Measurements from ENCODE around the gene GADL1.

GADL1 gene

GRCh38 chr3:30940740-30941139 is 46.3 kb upstream of the GADL1 start:
- Histone ChIP-seq H3K14ac (ENCODE audit: low read length in 2 of 2) (no peak overlapping the region), H3K23ac (ENCODE audit: low read length in 2 of 2) (no peak overlapping the region), H2BK15ac (ENCODE audit: low read depth, poor library complexity, severe bottlenecking) (no peak overlapping the region), H3K27ac (ENCODE audit: low read length, poor library complexity, severe bottlenecking) (no peak overlapping the region), H2AK5ac (ENCODE audit: low read length, severe bottlenecking) (no peak overlapping the region), H3K9ac (ENCODE audit: low read length) (no peak overlapping the region), H2BK5ac (ENCODE audit: low read depth, low read length, poor library complexity, severe bottlenecking) (no peak overlapping the region), H2BK120ac (ENCODE audit: low read depth, low read length) (no peak overlapping the region), H3K4me3 (ENCODE audit: insufficient read depth in 1 of 2, low read depth in 1 of 2, low read length in 2 of 2) (no peak overlapping the region), H3K79me1 (replicated peaks; ENCODE audit: low read length, poor library complexity, severe bottlenecking) (no peaks in the 10 kb centered on the region), H3K4me2 (ENCODE audit: low read length, poor library complexity, severe bottlenecking) (no peak overlapping the region), H4K91ac (ENCODE audit: low read length) (no peak overlapping the region), H3K4ac (ENCODE audit: low read depth in 1 of 2, low read length in 2 of 2) (no peak overlapping the region), H3K18ac (ENCODE audit: low read depth in 1 of 2, low read length in 2 of 2) (no peak overlapping the region), H2AFZ (ENCODE audit: low read depth, low read length) (no peak overlapping the region), H3K36me3 (ENCODE audit: control insufficient read depth in 1 of 2, insufficient read depth in 2 of 2, low read depth in 1 of 2, low read length in 2 of 2) (no peaks in the 10 kb centered on the region), H2BK12ac (ENCODE audit: low read length in 2 of 2) (no peak overlapping the region), H3K9me3 (ENCODE audit: control insufficient read depth, low read length) (peaks cover 11% of the 10 kb centered on the region), H3K27me3 (ENCODE audit: control insufficient read depth in 1 of 2, insufficient read depth in 1 of 2, low read length in 2 of 2) (no peaks in the 10 kb centered on the region), H3K4me1 (ENCODE audit: control insufficient read depth, insufficient read depth, low read depth, low read length) (no peaks in the 10 kb centered on the region), H4K8ac (ENCODE audit: low read length) (no peak overlapping the region)
- WGBS, result 87% methylated on average over 2 of the region's 2 CpGs
- DNase-seq, result no peak

- Histone ChIP-seq H3K9ac (ENCODE audit: low read length) (peak overlapping the region; percentile 74), H3K27me3 (ENCODE audit: control insufficient read depth in 1 of 2, insufficient read depth in 1 of 2, low read length in 2 of 2) (no peaks in the 10 kb centered on the region), H3K18ac (ENCODE audit: low read depth in 1 of 2, low read length in 2 of 2) (no peak overlapping the region), H3K4me3 (ENCODE audit: insufficient read depth in 1 of 2, low read depth in 1 of 2, low read length in 2 of 2) (peak overlapping the region in 1 of 2 experiments; percentile 35), H4K8ac (ENCODE audit: low read length) (no peak overlapping the region), H4K91ac (ENCODE audit: low read length) (no peak overlapping the region), H3K79me1 (replicated peaks; ENCODE audit: low read length, poor library complexity, severe bottlenecking) (no peaks in the 10 kb centered on the region), H3K36me3 (ENCODE audit: control insufficient read depth in 1 of 2, insufficient read depth in 2 of 2, low read depth in 1 of 2, low read length in 2 of 2) (no peaks in the 10 kb centered on the region), H2BK12ac (ENCODE audit: low read length in 2 of 2) (no peak overlapping the region), H3K27ac (ENCODE audit: low read length, poor library complexity, severe bottlenecking) (no peak overlapping the region), H2BK120ac (ENCODE audit: low read depth, low read length) (no peak overlapping the region), H3K9me3 (ENCODE audit: control insufficient read depth, low read length) (peaks cover 3% of the 10 kb centered on the region), H2BK15ac (ENCODE audit: low read depth, poor library complexity, severe bottlenecking) (no peak overlapping the region), H2BK5ac (ENCODE audit: low read depth, low read length, poor library complexity, severe bottlenecking) (no peak overlapping the region), H3K4me1 (ENCODE audit: control insufficient read depth, insufficient read depth, low read depth, low read length) (no peaks in the 10 kb centered on the region), H3K4ac (ENCODE audit: low read depth in 1 of 2, low read length in 2 of 2) (no peak overlapping the region), H2AK5ac (ENCODE audit: low read length, severe bottlenecking) (no peak overlapping the region), H2AFZ (ENCODE audit: low read depth, low read length) (no peak overlapping the region), H3K14ac (ENCODE audit: low read length in 2 of 2) (no peak overlapping the region), H3K4me2 (ENCODE audit: low read length, poor library complexity, severe bottlenecking) (no peak overlapping the region), H3K23ac (ENCODE audit: low read length in 2 of 2) (no peak overlapping the region)
- WGBS, result 44% methylated on average over 5 of the region's 6 CpGs
- peak; percentile 26 for DNase-seq
Measured at GRCh38 chr3:30934208-30934550, 39.7 kb upstream of the GADL1 start.

DNA sequence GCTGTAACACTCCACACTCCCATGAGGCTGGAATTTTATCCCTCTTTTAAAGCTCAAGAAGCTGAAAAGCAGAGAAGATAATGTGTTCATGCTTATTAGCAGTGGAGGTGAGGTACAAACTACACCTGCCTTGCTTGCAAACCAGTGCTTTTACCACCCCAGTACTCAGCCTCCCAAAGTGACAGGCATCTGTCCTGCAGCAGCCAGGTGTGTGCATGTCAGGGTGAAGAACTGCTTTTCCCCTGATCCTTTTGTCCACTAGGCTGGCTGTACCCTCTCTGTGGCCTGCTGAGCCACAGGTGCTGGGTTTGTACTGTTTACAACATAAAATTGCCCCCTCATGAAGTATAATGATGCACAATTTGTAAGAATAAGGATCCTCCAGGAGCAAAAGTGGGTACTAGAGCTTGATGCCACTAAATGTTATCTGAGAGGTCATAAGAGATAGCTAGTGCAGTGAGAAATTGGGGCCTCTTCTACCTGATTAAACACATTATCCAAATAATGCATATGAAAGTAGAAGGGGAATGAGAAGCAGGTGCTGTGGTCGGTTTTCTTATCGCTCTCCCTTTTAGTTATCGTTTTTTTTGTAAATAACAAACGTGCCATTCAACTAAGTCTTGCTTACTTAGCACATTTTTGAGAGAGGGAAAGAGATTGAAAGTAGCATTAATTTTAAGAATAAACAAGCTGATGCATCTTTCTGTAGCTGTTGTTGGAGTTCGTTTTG is 39.2 kb upstream of the GADL1 start:
- H3K4me1 ChIP-seq (ENCODE audit: control insufficient read depth, insufficient read depth, low read depth, low read length), result no peaks in the 10 kb centered on the region
- no peaks in the 10 kb centered on the region for H3K36me3 ChIP-seq (ENCODE audit: control insufficient read depth in 1 of 2, insufficient read depth in 2 of 2, low read depth in 1 of 2, low read length in 2 of 2)
- H3K79me1 ChIP-seq (replicated peaks; ENCODE audit: low read length, poor library complexity, severe bottlenecking), result no peaks in the 10 kb centered on the region
- no peak overlapping the region for H4K8ac ChIP-seq (ENCODE audit: low read length)
- peak overlapping the region; percentile 74 for H3K9ac ChIP-seq (ENCODE audit: low read length)
- no peak overlapping the region for H2AFZ ChIP-seq (ENCODE audit: low read depth, low read length)
- peak overlapping the region in 1 of 2 experiments; percentile 16 for H3K4me3 ChIP-seq (ENCODE audit: insufficient read depth in 1 of 2, low read depth in 1 of 2, low read length in 2 of 2)
- no peak overlapping the region for H2BK12ac ChIP-seq (ENCODE audit: low read length in 2 of 2)
- no peak for DNase-seq
- WGBS, result no CpG with 5 or more reads among the region's 5 CpGs
- H2AK5ac ChIP-seq (ENCODE audit: low read length, severe bottlenecking), result no peak overlapping the region
- no peak overlapping the region for H3K4ac ChIP-seq (ENCODE audit: low read depth in 1 of 2, low read length in 2 of 2)
- H4K91ac ChIP-seq (ENCODE audit: low read length), result no peak overlapping the region
- H3K14ac ChIP-seq (ENCODE audit: low read length in 2 of 2), result no peak overlapping the region
- H3K4me2 ChIP-seq (ENCODE audit: low read length, poor library complexity, severe bottlenecking), result no peak overlapping the region
- H2BK120ac ChIP-seq (ENCODE audit: low read depth, low read length), result no peak overlapping the region
- no peak overlapping the region for H3K18ac ChIP-seq (ENCODE audit: low read depth in 1 of 2, low read length in 2 of 2)
- no peak overlapping the region for H2BK5ac ChIP-seq (ENCODE audit: low read depth, low read length, poor library complexity, severe bottlenecking)
- no peaks in the 10 kb centered on the region for H3K27me3 ChIP-seq (ENCODE audit: control insufficient read depth in 1 of 2, insufficient read depth in 1 of 2, low read length in 2 of 2)
- no peak overlapping the region for H3K23ac ChIP-seq (ENCODE audit: low read length in 2 of 2)
- H3K9me3 ChIP-seq (ENCODE audit: control insufficient read depth, low read length), result peaks cover 3% of the 10 kb centered on the region
- no peak overlapping the region for H2BK15ac ChIP-seq (ENCODE audit: low read depth, poor library complexity, severe bottlenecking)
- H3K27ac ChIP-seq (ENCODE audit: low read length, poor library complexity, severe bottlenecking), result no peak overlapping the region

DNA sequence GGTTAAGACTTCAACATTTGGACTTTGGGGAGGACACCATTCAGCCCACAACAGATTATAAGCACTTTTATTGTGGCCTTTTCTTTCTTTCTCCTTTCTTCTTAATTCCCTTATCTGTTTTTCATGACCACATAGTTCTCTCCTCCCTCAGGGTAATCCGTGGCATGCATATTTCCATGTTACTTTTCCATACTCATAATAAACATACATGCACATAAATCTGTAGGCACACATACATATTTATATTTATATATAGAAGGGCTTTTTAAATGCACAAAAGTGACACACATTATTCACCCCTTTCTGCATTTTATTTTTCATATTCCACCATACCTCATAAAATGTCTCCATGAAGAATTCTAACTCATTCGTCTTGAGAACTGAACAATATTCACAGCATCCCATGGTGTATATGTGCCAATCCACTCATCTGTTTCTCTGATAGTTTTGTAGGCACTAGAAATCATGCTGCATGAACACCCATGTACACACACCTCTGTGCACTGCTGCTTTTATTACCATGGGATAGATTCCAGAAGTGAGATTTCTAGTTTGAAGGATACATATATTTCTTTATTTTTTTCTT is 38.1 kb upstream of the GADL1 start:
- Histone ChIP-seq H3K14ac (ENCODE audit: low read length in 2 of 2) (no peak overlapping the region), H2BK12ac (ENCODE audit: low read length in 2 of 2) (no peak overlapping the region), H3K23ac (ENCODE audit: low read length in 2 of 2) (no peak overlapping the region), H3K4me1 (ENCODE audit: control insufficient read depth, insufficient read depth, low read depth, low read length) (no peaks in the 10 kb centered on the region), H3K9me3 (ENCODE audit: control insufficient read depth, low read length) (peaks cover 3% of the 10 kb centered on the region), H3K4me3 (ENCODE audit: insufficient read depth in 1 of 2, low read depth in 1 of 2, low read length in 2 of 2) (no peak overlapping the region), H2BK15ac (ENCODE audit: low read depth, poor library complexity, severe bottlenecking) (no peak overlapping the region), H3K4ac (ENCODE audit: low read depth in 1 of 2, low read length in 2 of 2) (no peak overlapping the region), H3K18ac (ENCODE audit: low read depth in 1 of 2, low read length in 2 of 2) (no peak overlapping the region), H2BK120ac (ENCODE audit: low read depth, low read length) (no peak overlapping the region), H4K8ac (ENCODE audit: low read length) (no peak overlapping the region), H4K91ac (ENCODE audit: low read length) (no peak overlapping the region), H3K4me2 (ENCODE audit: low read length, poor library complexity, severe bottlenecking) (no peak overlapping the region), H3K9ac (ENCODE audit: low read length) (no peak overlapping the region), H3K27ac (ENCODE audit: low read length, poor library complexity, severe bottlenecking) (no peak overlapping the region), H3K27me3 (ENCODE audit: control insufficient read depth in 1 of 2, insufficient read depth in 1 of 2, low read length in 2 of 2) (no peaks in the 10 kb centered on the region), H3K36me3 (ENCODE audit: control insufficient read depth in 1 of 2, insufficient read depth in 2 of 2, low read depth in 1 of 2, low read length in 2 of 2) (no peaks in the 10 kb centered on the region), H3K79me1 (replicated peaks; ENCODE audit: low read length, poor library complexity, severe bottlenecking) (no peaks in the 10 kb centered on the region), H2BK5ac (ENCODE audit: low read depth, low read length, poor library complexity, severe bottlenecking) (no peak overlapping the region), H2AFZ (ENCODE audit: low read depth, low read length) (no peak overlapping the region), H2AK5ac (ENCODE audit: low read length, severe bottlenecking) (no peak overlapping the region)
- DNase-seq, result no peak
- WGBS, result 100% methylated on average over 2 of the region's 2 CpGs

Measured in mesenchymal stem cell (in vitro differentiated cells and primary cell).